Stomach (tissue), 4 donors: ENCODE results near the gene NME4.

Source experiments
- EP300 ChIP-seq: sonication (generic); formaldehyde crosslinking; IDR thresholded peaks from one replicate; pipeline ENCODE4 v1.6.1; 2017; ENCODE audit warnings: antibody characterized with exemption
- POLR2A ChIP-seq, 4 donors: fragments of 450-650 bp; IDR thresholded peaks; one replicate each; pipeline ENCODE4 v1.6.1; 2016; ENCODE audit warnings: antibody characterized with exemption in 4 of 4, control low read depth in 2 of 4, mild to moderate bottlenecking in 1 of 4, moderate library complexity in 1 of 4
- POLR2AphosphoS5 ChIP-seq, 3 donors: sonication (generic); formaldehyde crosslinking; IDR thresholded peaks; one replicate each; pipeline ENCODE4 v1.6.1; 2016; ENCODE audit warnings: antibody characterized with exemption in 3 of 3
- TF ChIP-seq, protein P1 (sequence below), 7 experiments: fragments of 450-650 bp in 4 of 7; fragments of 200-600 bp in 3 of 7; sonication (generic) in 3 of 7; IDR thresholded peaks; one replicate each; pipeline ENCODE4 v1.5.1; 2016 to 2019; ENCODE audit warnings: antibody characterized with exemption in 7 of 7, control low read depth in 2 of 7, mild to moderate bottlenecking in 1 of 7

DNA sequence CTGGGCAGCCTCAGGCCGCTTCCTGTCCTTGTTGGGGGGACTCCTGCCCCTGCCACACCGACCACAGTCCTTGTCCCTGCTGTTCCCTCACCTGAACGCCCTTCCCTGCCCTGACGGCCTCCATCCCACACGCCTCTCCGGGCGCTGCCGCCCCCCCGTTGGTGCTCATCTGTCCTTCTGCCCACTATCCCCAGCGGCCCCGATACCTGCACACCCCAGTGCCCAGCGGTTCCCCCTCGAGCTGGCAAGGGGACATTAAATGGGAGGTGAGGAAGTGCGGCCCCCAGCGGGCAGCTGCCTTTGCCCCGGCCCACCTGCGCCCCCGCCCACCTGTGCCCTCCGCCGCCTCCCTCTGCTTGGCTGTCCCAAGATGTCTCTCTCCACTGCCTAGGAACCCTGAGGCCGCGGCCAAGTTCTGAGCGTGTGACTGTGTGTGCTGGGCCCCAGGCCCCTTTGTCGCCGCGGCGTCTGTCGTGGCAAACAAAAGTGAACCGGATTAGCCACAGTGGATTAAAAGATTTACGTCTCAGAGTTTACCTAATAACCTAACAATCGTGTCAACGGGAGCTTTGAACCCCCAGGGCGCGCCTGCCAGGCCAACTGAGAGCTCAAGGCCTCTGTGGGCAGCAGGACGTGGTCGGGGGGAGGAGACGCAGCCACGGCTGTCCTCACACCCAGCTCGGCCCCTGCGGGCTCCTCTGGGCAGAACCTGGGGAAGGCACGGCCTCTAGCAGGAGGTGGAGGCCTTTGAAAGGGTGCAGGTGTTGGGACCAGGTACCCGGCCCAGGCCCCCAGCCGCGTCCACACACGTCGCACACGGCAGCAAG, 36.9 kb upstream of the NME4 start:
- TF ChIP-seq, protein P1, sequence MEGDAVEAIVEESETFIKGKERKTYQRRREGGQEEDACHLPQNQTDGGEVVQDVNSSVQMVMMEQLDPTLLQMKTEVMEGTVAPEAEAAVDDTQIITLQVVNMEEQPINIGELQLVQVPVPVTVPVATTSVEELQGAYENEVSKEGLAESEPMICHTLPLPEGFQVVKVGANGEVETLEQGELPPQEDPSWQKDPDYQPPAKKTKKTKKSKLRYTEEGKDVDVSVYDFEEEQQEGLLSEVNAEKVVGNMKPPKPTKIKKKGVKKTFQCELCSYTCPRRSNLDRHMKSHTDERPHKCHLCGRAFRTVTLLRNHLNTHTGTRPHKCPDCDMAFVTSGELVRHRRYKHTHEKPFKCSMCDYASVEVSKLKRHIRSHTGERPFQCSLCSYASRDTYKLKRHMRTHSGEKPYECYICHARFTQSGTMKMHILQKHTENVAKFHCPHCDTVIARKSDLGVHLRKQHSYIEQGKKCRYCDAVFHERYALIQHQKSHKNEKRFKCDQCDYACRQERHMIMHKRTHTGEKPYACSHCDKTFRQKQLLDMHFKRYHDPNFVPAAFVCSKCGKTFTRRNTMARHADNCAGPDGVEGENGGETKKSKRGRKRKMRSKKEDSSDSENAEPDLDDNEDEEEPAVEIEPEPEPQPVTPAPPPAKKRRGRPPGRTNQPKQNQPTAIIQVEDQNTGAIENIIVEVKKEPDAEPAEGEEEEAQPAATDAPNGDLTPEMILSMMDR (IDR thresholded peaks at IDR 0.05), result no peak
- TF ChIP-seq EP300 (no peak), POLR2A (IDR thresholded peaks at IDR 0.05) (no peak), POLR2AphosphoS5 (IDR thresholded peaks at IDR 0.05) (no peak)
